GM20000 (cell line): Measurements from ENCODE around the gene CDT1.

Experiments used
- DNase-seq: peaks from one replicate; pipeline ENCODE4 v3.0.0; 2012; ENCODE audit warnings: low spot score
- TF ChIP-seq, protein P1 (sequence below): IDR thresholded peaks from 2 replicates; pipeline ENCODE4 v1.5.1; 2012; ENCODE audit warnings: mild to moderate bottlenecking, control low read depth; ENCODE audit errors: extremely low read depth, missing control alignments

CDT1 gene

DNA sequence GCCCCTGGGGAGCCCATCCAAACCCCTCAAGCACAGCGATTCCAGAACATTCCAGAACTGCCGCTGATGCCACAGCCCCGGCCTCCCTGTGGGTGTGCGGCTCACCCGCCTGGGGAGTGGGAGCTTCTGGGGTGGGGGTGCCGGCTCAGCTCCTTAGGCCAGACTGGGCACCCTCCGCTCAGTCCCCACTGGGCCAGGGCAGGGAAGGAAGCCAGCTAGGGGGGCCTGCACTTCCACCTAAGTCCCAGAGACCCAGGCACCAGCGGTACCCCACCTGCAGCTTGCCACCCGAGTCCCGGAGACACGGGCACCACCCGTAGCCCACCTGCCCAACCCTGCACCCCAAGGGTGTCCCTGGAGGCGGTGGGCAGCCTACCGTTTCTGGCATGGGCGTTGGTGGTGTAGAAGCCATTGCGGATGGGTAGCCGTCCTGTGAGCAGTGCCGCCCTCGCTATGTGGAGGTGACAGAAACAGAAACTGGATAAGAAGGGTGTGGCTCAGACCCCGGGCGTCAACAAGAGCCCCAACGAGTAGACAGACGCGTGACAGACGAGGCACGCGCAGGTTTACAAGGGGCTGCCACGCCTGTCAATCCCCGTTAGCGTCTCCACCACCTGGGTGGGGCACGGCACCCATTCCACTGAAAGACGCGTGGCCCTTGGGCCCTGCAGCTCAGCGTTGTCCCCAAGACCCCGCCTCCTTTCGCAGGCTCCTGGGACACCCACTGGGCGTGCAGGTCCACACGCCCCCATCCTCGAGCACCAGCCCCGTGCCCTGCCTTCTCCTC lies 38.1 kb downstream of the CDT1 start:
- DNase-seq = no peak
- TF ChIP-seq, protein P1, sequence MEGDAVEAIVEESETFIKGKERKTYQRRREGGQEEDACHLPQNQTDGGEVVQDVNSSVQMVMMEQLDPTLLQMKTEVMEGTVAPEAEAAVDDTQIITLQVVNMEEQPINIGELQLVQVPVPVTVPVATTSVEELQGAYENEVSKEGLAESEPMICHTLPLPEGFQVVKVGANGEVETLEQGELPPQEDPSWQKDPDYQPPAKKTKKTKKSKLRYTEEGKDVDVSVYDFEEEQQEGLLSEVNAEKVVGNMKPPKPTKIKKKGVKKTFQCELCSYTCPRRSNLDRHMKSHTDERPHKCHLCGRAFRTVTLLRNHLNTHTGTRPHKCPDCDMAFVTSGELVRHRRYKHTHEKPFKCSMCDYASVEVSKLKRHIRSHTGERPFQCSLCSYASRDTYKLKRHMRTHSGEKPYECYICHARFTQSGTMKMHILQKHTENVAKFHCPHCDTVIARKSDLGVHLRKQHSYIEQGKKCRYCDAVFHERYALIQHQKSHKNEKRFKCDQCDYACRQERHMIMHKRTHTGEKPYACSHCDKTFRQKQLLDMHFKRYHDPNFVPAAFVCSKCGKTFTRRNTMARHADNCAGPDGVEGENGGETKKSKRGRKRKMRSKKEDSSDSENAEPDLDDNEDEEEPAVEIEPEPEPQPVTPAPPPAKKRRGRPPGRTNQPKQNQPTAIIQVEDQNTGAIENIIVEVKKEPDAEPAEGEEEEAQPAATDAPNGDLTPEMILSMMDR = no peak

DNA sequence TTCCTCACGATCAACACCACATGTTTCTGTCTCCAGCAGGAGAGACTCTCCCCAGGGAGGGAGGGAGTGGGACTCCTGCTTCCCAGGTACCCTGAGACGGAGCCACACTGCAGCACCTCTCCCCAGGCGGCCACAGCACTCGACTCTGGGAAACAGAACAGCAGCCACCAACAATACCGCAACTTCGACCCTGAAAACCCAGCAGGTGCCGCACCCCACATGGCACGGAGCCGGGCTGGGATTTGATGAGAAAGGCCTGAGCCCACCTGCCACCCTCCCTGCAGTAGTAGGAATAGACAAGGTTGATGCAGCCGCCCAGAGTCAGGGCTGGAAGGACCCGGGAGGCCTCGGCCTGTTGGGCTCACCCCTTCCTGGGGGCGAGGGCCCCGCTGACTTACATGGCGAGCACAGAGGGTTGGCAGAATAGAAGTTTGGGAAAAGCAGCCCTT lies 38.7 kb downstream of the CDT1 start:
- no peak for DNase-seq
- TF ChIP-seq, protein P1 = no peak

DNA sequence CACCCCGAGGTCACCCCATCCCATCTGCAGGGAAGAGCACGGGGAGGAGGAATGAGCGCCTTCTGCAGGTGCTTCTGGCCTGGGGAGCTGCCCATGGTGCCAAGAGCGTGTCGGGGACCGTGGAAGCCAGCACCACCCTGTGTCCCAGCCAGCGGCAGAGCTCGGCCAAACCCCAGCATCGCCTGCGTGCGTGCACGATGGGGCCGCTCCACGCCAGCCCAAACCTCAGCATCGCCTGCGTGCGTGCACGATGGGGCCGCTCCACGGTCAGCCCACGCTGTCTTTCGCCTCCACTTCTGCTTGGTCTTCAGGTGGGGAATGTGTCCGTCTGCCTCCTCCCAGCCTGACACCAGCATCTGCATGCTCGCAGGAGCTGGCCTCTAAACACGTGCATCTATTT lies 39.2 kb downstream of the CDT1 start:
- DNase-seq = no peak
- TF ChIP-seq, protein P1 = no peak

DNA sequence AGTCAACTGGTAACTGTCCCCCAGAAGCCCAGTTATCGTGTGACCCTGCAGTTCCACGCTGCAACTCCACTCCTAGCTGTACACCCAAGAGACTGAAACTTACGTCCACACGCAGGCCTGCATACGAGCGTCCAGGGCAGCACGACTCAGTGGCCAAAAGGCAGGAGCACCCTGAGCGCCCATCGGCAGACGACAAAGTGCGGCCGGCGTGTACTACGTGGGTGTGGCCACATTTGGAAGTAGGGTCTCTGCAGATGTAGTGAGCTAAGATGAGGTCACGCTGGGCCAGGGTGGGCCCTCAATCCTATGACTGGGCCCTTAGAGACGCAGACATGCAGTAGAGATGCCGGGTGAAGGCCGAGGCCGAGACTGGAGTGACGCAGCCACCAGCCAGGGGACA lies 39.7 kb downstream of the CDT1 start:
- TF ChIP-seq, protein P1 = no peak
- DNase-seq = no peak

DNA sequence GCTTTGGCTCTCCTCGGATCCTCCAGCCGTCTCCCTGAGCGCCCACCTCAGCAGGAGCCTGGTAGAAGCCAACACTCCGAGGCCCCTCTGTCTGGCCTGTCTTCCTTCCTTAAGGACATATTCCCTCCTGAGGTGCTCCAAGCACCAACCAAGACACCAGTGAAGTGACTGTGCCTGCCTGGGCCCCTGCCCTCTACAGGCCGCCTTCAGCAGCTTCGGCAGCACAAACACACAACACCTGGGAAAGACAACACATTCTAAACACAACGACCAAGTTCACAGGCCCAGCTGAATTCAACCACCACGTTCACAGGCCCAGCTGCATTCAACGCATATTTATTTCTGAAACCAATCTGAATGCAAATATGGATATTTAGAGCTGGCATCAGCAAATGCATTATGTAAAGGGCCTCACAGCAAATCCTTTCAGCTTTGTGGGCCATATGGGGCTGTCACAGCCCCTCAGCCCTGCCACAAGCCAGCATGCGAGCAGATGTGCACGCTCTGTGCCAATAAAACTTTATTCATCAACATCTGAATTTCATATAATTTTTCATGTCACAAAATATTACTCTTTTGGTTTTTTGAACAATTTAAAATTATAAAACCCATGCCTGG lies 40.9 kb downstream of the CDT1 start:
- TF ChIP-seq, protein P1 = no peak
- no peak for DNase-seq

DNA sequence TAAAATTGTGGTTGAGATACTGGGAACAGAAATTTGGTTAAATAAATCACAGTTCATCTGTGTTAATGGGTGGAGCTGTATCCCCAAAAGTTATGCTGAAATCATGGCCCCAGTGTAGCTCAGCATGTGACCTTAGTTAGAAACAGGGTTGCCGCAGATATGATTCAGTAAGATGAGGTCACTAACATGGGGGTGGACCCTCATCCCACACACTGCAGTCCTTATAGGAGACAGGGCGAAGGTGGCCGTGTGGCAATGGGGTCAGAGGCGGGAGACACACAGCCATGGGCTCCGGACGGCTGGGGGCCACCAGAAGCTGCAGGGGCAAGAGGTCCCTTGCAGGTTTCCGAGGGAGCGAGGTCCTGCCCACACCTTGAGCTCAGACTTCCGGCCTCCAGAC lies 42.5 kb downstream of the CDT1 start:
- no peak for DNase-seq

DNA sequence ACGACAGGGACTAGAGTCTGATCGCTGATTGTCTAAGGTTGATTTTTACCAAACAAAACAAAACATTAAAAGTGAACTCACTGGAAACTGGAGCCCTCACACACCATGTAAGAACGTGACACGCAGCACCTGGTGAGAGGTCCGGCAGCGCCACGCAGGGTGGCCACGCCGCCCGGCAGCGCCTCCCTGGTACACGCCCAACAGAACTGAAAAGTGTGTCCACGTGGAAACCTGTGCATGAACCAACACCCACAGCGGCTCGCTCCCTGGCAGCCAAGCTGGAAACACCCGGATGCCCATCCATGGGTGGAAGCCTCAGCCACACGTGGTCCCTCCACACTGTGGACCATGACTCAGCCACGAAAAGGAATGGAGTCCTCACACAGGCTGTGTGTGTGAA lies 44.1 kb downstream of the CDT1 start:
- no peak for DNase-seq
- TF ChIP-seq, protein P1 = no peak

More for the DNA sequence above, 42.5 kb downstream of the CDT1 start:
- TF ChIP-seq, protein P1 = no peak
